NCI-H146 treated with DMSO at 0.1 percent for 48 hours (cell line): ENCODE results near the gene SRSF9.

ENCODE experiments used
- DNase-seq: peaks from one replicate; lab custom pipeline; 2025; ENCODE audit not compliant: unreplicated experiment; lab: John Stamatoyannopoulos, UW

SRSF9 gene

GRCh38 chr12:120413901-120414695 is 55.5 kb downstream of the SRSF9 start:
- no peak for DNase-seq

GRCh38 chr12:120412421-120412820 is 57.1 kb downstream of the SRSF9 start:
- no peak for DNase-seq
